NCI-H446 (cell line): ENCODE results near the gene EXOC3L2.
A peak's percentile ranks its signal among the peaks of the same experiment; 100 is the strongest.

Experiments
- DNase-seq, 2 experiments: peaks; one replicate each; lab custom pipeline; 2025; lab: John Stamatoyannopoulos, UW

The EXOC3L2 gene

DNA sequence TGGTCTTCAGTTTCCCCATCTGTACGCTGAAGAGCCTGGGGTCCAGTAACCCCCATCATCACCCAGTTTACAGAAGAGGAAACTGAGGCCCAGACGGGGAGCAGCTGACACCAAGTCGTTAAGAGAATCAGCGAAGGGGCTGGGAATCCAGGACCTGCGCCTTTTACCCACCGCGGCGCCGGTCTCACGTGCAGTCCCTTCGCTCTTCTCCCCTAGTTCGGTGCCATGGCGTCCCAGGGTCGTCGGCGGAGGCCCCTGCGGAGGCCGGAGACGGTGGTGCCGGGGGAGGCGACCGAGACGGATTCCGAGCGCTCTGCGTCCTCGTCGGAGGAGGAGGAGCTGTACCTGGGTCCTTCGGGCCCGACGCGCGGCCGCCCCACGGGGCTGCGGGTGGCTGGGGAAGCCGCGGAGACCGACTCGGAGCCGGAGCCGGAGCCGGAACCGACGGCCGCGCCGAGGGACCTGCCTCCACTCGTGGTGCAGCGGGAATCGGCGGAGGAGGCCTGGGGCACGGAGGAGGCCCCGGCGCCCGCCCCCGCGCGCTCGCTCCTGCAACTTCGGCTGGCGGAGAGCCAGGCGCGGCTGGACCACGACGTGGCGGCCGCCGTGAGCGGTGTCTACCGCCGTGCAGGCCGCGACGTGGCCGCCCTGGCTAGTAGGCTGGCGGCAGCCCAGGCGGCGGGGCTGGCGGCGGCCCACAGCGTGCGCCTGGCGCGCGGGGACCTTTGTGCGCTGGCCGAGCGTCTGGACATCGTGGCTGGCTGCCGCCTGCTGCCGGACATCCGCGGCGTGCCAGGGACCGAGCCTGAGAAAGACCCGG lies 65.9 kb downstream of the EXOC3L2 start:
- peak in 1 of 2 experiments; percentile 34 for DNase-seq

DNA sequence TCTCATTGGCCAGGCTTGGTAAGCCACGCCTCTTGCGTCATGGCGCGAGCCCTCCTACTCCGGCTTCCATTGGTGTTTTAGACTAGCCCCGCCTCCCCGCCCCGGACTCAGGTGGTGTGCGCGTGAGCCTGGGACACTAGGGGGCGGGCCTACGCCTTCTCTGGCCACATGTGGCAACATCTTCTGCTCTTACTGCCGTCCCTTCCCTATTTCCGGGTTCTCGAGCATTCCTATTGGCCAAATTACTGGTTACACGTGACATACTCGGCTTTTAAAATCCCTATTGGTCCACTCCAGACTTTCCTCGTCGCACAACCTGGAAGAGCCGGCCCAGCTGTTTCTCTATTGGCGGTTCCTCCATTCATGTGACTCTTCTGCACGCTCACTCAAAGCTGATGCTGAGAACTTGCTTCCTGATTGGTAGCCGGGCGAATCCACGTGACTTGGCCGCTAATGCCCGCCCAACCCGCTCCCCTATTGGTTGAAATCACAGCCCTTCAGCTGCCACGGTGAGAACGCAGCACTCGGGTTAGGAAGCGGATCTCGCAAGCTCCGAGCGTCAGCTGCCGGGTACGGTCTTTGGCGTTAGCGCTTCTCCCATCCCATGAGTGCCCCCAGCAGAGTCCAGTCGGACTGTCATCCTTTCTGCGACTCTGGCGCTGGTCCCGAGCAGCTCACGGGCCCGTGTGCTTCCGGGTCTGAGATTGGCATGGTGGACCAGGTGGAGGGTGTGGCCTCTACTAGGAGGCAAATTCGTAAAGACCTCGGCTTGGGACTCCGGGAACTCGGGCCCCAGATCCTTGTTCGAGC lies 66.7 kb downstream of the EXOC3L2 start, which contains the start of gene BLOC1S3:
BLOC1S3 (plus strand) TSS at position 523 of the 810 bp plus-strand sequence. CDS start 513 bp downstream, outside the sequence.
- DNase-seq, result peak; percentile 99 to 100

DNA sequence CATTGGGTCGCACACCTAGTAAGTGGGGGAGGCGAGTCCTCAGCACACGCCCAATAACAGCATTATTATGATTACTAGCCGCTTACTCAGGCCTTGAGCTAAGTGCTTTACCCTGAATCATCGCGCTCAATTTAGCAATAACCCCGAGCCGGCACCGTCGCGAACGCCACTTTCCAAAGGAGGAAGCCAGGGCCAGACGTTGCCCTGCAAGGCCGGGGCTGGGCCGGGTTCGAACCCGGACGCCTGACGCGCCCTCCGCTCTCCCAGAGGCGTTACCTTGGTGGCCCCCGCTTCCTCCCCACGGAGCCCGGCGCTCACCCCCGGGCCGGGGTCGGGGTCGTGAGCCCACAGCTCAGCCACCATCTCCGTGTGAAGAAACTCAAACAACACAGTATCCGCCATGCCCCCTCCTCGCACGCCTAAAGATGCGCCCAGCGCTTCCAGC lies 67.4 kb downstream of the EXOC3L2 start, which contains the start of gene TRAPPC6A:
TRAPPC6A (minus strand) TSS at position 421 of the 445 bp plus-strand sequence; CDS start at position 402, 19 bp downstream.
- no peak for DNase-seq

DNA sequence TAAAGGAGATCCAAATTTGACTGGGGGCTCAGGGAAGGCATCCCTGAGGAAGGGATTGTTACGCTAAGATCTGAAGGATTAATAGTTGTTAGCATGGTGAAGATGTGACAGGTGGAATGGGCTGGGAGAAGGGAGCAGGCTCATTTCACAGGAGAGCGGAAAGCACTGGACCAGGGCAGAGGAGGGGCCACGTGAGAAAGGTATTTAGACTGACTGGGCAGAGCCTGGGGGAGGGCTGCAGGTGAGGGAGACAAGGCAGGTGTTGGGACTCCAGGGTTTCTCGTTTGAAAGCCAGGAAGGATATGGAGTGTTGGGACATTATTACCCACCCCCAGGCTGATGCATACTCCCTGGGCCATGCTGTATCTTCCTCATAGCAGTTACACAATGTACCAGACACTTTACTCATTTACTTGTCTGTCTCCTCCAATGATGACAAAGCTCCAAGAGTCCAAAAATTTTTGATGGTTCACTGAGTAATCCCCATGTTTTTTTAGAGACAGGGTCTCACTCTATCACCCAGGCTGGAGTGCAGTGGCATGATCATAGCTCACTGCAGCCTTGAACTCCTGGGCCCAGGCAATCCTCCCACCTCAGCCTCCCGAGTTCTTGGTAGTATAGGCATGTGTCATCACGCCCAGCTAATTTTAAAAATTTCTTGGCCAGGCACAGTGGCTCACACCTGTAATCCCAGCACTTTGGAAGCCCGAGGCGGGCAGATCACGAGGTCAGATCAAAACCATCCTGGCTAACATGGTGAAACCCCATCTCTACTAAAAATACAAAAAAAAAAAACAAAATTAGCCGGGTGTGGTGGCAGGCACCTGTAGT lies 69.5 kb downstream of the EXOC3L2 start:
- no peak for DNase-seq

DNA sequence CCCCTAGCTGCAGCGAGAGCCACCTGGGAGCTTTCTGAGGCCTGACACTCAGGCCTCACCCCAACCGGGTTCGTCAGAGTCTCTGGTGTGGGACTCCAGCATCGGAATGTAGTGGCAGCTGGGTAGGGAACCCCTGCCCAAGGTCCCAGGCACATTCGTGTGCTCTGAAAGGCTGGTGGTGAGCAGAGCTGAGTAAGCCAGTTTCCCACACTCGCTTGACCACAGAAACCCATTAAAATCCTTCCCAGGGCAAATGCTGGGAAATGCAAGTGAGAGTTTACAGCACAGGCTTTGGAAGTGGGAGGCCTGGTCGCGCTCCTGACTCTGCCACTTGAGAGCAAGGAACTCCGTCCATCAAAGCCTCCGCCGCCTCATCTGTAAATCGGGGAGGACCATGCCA lies 71.4 kb downstream of the EXOC3L2 start:
- DNase-seq, result no peak

DNA sequence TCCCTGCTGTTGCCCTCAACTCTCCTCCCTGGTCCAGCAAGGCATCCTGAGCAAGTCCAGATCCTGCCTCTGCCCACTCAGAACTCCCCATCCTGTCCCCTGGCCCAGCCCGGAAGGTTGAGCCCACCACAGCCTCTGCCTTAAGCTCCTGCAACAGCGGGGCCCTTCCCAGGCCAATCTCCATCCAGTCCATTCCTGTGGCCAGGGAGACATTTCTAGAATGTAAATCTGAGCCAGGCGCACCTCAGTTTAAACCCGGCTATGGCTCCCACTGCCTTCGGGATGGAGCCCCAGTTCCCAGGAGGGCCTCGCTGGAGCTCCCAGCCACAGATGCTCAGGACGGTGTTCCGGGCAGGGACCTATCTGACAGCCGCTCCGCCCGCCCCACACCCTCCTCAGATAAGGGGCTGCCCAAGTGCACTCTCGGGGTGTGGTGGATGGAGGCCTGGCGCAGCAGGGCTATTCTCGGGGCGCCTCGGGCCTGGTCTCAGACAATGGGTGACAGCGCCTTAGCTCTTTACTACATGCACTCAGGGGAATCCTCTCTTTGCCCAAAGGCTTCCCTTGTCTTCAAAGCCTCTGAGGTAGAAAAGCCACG lies 72.5 kb downstream of the EXOC3L2 start:
- no peak for DNase-seq

DNA sequence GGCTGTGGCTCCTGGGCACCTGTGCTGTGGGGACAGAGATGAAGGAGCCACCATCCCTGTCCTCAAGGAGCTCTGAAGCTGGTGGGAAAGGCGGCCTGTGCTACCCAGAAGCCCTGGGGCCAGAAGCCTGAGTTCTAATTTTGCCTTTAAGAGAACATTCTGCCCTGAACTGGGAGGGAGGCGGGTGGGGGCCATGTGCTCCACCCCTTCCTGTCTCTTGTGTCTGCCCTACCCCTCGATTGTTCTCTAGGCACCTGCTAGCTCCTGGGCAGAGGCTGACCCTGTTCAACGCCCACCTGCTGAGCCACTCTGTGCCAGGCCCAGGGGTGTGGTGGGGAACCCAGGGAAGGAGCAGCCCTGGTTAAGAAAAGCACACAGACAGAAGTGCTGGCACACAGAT lies 73.0 kb downstream of the EXOC3L2 start:
- DNase-seq, result no peak

DNA sequence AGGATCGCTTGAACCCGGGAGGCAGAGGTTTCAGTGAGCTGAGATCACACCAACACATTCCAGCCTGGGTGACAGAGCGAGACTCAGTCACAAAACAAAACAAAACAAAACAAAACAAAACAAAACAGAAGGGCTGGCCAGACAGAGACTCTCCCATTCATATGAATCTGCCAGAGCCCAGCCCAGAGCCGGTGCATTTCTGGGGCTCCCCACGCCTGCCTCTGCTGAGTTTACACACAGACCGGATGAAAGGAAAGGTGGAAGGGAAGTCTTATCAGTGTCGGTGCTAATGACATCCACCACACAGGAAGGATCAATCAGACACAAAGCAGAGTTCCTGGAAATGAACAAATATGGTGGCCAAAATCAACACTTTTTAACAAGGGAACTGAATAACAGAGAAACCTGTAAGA lies 74.0 kb downstream of the EXOC3L2 start:
- no peak for DNase-seq

DNA sequence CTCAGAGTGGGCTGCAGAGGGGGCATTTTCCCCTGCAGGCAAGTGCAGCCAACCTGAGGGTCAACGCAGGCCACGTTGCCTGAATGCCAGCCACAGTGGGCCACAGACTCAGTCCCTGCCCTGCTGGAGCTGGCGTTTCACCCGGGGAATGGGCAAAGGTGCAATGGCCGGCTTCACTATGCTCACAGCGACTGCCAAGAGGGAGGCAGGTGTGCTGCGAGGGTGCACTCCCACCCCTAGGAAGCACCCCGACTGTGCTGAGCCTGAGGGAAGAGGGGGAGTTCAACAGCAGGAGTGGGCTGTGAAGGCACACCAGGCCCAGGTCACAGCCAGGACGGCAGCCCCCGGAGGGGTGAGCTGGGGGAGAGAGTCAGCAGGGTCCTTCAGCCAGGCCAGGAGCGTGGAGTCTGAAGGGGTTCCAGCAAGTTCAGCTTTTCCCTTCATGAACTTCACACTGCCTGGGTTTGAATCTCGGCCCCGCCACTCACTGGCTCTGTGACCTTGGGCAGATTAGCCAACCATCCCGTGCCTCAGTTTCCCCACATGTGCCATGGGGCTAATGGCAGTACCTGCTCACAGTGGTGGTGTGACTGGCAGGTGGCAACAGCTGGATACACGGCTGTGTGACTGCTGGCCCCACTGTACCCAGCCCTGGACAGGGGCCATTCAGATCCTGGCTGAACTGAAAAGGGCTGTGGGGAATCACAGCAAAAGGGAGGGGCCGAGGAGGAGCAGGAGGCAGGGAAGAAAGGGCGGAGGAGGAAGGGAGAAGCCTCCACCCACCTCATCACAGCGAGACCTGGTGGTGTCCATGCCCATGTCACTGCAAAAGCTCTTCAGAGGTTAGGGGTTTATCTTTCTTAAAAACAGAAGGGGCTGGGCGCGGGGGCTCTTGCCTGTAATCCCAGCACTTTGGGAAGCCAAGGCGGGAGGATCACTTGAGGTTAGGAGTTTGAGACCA lies 74.8 kb downstream of the EXOC3L2 start:
- no peak for DNase-seq

DNA sequence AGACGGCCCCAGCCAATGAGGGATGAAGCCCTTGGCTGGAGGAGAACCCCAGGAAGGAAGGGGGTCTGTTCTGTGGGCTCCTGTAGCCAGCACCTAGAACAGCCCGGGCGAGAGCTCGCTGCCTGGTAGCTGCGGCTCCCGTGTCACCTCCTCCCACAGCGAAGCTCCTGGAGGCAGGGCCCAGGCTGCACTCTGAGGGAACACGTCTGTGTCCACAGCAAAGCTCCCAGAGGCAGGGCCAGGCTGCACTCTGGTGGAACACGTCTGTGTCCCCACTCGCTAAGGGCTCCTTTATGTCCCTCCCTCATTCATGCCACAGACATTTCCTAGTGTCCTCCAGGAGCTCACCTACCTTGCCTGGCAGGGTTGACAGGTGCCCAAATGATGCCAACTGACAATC lies 75.6 kb downstream of the EXOC3L2 start:
- no peak for DNase-seq

DNA sequence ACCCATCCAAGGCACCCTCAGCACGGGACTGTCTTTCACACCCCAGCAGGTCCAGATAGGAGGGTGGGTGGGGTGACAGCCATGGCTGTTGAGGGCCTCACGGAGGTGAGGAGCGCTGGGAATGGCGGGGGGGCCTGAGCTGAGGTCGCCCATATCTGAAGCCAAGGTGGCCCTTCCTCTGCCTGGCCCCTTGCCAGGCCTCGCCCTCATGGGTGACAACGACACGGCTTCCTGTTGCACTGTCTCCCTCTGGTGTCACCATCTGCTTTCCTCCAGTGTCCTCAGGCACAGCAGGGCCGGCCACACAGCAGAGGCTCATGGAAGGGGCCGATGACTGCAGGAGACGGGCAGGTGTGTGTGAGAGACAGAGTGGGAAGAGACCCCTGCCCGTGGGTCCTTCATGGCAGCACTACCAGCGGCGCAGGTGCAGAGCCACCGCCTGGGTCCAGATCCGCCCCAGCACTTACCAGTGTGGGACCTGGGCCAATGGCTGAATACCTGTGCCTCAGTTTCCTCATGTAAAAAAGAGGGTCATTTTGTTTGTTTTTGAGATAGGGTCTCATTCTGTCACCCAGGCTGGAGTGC lies 76.3 kb downstream of the EXOC3L2 start:
- DNase-seq, result no peak

DNA sequence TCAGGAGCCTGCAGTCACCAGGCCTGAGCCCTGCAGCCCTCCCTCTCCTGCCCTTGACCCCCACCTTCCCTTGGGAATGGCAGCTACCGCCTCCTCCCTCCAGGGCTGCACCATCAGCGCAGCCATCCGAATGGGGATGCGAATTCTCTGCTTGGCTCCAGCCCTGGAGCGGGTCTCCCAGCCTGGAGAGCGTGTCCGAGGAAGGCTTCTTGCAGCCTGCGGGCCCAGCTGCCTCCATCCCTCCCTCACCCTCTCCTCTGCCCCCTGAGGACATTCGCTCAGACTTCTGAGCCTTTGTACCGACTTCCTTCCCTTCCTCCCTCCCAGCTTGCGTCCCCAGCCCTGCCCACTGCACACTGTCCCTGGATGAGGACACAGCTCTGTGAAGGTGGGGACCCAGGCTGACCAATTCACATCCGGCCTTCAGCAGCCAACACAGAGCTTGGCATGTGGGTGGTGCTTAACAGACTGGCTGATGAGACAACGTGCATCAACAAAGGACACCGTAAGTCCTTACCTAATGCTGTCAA lies 78.4 kb downstream of the EXOC3L2 start:
- DNase-seq, result no peak

DNA sequence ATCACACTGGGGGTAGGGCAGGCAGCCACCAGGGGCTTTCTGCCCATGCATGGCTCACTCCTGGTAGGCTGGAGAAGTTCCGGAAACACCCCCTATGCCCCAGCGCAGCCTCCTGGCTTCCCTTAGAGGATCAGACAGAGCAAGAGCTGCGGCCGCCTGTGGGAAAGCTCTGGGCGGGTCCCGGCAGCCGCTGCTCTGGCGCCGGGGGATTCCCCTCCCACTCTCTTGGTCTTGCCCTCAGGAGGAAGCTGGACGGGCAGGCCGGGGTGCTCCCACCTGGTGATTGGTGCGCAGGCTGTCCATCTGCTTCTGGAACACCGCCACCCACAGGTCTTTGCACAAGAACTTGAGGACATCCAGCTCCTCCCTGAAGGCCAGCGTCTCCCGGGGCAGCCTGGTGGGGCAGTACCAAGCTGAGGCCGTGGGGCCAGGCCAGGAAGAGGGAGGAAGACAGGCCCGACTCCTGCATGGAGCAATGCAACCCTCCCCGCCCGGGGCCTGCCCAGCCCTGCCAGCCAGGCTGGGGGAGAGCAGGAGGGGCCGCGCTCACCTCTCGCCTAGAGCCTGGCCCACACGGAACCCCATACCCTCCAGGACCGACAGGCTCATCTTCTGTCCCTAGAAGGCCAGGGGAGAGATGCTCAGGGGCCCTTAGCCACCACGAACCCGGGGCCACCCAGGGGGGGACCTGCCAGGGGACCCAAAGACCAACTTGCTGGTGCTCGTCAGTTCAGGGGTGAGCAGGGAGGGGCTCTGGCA lies 80.5 kb downstream of the EXOC3L2 start:
- no peak for DNase-seq

DNA sequence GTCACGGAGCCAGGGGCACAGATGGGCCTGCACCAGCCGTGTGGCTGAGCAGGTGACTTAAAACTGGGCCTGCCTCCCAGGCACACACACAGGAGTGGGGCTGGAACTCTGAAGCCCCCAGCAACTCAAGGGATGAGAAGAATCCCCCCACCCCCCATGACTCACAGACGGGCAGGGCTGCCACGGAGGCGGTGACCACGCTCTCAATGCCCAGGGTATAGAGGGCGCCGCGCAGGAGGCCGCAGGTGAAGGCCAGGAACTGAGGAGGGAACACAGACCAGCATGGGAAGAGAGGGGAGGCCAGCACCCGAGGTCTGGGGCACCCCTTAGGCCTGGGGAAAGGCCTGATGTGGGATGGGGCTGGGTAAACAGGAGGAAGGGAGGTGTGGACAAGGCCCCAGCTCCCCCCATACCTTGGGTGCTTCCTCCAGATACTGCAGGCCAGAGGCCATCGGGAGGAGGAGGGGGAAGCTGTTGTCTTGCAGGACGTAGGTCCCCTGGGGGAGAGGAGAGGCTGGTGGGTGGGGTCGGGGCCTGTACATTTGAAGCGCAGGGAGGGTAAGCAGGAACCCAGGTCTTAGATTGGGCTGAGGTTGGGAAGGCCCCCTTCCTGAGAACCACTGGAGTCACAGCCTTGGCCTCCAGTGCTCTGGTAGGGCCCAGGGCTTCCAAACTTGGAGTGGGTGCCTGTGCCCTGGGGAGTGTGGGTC lies 81.3 kb downstream of the EXOC3L2 start:
- DNase-seq, result no peak

DNA sequence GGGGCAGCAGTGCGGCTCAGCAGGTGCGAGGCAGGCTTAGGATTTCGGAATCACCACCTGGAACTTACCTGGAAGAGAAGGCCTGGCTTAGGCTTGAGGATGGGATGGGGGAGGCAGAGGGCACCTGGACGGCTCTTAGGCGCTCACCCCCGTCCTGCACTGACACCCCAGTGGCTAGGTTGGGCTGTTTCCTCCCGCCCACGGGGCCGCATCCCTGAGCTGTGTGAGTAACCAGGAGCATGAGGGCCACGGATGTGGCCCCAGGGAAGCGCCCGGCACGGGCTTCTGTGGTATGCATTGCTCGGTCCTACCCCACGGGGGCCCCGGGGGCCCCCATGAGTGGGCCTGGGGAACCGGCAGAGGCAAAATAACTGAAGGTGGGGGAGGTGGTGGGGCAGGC lies 82.1 kb downstream of the EXOC3L2 start:
- DNase-seq, result no peak

DNA sequence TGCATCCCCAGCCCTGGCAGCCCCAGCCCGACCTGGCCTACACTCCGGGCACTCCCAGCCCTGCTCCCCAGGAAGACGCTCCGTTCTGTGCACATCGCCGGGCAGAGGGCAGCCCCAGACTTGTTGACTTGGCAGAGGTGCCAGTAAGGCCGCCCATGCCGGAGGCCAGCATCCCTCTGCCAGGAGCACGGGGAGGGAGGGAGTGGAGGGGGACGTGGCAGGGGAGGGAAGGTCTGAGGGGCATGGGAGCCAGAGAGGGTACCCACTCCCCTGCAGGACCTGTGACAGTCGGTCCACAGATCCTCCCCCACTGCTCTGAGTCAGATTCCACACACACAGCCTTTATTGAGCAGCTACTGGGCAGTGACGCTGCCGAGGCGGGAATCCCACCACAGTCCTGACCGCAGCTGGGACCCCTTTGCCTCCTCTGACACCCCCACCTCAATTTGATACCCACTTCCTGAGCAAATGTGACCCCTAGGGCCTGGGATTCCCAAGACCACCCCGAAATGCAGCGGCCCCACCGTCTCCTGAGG lies 82.5 kb downstream of the EXOC3L2 start:
- DNase-seq, result no peak
